Inflammatory macrophage (primary cell): ENCODE measurements around the gene FBLL1.
"Not testable (repeated sequence)": the region's sequence is repeated elsewhere in the genome, so short reads cannot be mapped to it uniquely, and the experiment has no call there.

Experiments used
- DNase-seq, 2 donors: peaks; one replicate each; pipeline ENCODE4 v3.0.0-alpha.2; 2020 to 2022

Gene FBLL1

DNA sequence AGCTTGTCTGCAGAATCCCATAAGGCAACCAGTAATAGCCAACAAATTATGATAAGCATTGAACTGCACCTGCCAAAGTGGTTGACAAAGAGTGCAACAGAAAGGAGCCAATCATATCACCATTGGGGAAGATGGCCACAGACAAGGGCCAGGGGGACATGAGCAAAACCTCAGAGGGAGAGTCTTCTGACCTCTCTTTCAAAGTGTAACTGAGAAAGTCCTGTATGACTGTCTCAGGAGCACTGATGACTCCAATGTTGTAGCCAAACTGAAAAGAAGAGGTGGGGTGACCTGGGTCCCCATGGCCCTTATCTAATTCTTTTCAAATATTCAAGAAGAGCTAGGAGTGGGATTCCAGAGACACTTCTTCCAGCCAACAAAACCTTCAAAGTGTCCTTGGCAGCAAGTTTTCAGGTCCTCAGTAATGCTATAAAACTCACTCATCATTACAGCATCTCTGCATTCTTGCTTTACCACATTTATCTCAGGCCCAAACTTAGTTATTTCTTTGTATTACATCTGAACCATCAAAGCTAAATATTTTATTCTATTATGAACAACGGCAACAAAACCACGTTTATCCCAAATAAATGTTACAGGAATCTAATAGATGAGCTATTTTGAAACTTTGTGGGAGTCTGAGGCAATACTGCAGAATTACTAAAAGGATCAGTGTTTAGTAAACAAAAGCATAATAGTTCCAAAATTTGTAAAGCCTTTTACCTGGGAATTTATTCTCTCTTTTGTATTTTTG is 24.4 kb downstream of the FBLL1 start:
- no peak for DNase-seq

DNA sequence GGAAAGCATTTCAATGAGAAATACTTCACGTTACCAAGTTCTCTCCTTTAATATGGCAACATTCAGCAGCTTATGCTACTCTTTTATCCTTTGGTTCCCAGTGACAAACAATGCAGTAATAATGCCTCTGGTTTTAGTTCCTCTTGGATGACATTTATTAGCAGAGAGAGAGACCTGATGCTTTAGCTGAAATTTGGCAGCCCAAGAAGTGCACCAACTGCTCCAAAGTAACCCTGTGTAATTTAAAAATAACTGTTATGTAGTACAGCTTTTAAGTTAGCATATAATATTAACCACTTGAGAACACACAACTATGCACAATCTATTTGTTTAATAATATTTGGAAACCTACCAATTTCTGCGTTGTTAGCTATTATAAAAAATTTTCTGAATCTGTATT is 28.3 kb downstream of the FBLL1 start:
- no peak for DNase-seq

DNA sequence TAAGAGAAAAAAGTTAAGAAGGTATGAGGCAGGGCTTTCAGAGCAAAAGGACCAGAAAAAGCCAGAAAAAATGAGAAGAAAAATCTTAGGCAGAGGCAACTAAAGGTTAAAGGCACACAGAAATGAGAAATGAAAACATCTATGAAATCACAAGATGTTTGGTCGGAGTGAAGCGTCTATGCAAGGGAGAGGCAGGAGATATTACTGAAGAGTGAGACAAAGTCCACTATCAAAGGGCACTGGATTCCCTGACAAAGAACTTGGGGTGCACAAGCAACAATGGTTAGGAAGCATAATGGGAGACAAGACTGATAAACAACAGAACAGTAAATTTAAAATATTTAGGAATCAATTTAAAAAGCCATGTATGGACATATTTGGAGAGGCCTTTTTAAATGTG is 33.2 kb downstream of the FBLL1 start:
- DNase-seq, result no peak

DNA sequence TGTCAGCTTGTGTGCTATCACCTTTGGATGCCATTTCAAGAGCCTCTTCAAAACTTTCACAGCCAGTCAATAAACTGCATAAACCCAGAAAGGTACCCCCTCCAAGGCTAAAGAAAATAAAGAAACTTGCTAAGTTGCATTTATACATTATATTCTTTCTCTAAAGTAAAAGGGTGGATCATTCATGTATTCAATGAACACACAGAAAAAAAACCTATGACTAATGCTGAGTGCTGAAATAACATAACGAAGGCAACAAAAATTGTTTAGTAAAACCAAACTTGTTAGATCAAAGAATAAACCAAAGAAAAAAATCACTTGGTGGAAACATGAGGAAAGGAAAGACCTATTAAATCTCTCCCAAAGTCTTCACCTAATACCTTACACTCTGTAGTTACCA is 34.9 kb downstream of the FBLL1 start:
- DNase-seq, result no peak

DNA sequence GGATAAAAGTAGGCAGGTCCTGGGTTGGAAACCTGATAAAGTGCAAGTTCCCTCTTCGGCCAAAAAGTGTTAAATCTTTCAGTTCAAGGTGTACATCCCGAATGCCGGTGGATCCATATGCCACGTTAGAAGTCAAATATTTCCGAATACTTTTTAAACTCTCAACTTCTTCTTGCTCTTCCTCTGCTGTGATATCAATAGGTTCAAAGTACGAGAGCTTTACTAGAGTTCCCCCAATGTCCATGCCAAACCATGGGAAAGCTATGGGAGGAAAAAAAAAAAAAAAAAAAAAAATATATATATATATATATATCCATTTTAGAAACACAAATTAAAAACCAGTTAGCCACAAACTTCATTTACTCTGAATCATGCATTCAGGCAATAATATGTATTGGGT is 39.6 kb downstream of the FBLL1 start:
- no peak for DNase-seq

DNA sequence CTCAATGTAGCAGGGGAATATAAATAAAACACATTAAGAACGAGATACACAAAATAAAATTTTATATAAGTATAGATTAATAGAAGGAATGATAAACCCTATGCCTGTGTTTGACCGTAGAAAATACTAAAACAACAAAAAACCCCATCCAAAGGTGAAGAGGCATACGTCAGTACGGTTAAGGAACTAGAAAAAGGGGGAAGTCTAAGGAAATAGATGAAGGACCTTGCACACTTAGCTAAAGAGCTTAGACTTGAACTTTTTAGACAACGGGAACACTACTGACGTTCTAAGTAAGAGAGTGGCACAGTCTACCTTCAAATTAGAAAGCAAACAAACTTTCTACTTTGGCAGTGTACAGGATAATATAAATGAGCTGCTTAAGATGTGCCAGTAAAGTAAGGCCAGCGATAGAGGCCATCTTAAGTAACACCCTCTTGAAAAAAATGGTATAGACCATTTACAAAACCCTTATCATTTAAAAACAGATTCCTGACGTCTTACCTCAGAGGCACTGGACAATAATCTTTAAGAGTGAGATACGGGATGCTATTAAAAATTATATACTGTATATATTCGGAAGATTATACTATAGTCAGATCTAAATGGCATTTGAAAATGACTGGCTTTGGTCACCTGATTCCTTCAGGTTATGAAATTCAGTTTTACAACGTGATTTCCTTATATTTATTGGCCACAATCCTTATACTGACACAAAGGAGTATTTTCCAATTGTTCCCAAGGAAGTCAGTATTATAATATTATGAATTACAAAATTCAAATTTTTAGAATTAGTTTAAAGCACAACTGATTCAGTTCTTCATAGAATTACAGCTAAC is 41.6 kb downstream of the FBLL1 start:
- no peak for DNase-seq

DNA sequence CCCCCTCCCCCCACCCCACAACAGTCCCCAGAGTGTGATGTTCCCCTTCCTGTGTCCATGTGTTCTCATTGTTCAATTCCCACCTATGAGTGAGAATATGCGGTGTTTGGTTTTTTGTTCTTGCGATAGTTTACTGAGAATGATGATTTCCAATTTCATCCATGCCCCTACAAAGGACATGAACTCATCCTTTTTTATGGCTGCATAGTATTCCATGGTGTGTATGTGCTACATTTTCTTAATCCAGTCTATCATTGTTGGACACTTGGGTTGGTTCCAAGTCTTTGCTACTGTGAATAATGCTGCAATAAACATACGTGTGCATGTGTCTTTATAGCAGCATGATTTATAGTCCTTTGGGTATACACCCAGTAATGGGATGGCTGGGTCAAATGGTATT is 44.6 kb downstream of the FBLL1 start:
- DNase-seq, result not testable (repeated sequence)

DNA sequence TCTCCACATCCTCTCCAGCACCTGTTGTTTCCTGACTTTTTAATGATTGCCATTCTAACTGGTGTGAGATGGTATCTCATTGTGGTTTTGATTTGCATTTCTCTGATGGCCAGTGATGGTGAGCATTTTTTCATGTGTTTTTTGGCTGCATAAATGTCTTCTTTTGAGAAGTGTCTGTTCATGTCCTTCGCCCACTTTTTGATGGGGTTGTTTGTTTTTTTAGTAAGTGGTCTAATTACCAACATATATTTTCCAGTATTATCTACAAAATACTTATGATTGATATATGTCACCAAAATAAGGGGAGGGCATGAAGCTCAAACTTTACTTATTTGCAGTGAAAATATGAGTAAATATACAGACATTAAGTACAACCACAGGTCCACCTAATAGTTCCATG is 45.1 kb downstream of the FBLL1 start:
- DNase-seq, result not testable (repeated sequence)

DNA sequence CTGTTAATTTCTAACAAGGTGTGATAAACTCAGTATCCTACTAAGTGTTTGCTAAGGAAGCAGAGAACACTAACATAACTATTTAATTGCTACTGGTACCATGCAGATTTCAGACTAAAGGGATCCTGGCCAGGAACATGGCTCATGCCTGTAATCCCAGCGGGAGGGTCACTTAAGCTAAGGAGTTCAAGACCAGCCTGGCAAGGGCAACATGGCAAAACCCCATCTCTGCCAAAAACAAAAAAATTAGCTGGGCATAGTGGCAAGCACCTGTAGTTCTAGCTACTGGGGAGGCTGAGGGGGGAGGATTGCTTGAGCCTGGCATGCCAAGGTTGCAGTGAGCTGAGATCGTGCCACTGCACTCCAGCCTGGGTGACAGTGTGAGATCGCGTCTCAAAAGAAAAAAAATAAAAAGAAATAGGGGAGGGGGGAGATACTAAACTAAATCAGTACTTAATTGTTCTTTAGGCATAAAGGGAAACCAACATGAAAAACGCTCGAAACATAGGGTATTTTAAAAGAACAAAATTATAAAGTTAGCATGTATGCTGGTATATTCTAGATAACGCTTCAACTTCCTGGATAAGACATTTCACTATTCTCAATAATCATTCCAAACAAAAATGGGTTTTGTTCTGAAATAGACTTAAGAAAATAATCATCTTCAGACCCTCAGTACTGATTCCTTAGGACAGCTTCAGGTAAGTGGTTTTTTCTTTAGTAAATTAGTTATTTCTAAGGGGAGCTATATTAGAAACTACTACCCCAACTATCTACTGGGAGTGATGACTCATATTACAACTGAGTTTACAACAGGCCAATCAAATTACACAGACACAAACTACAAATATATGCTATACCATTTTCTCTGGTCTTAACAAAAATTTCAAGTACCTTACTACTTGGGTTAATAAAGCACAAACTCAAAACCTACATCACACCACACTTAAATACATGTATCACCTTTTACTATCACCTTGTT is 46.6 kb downstream of the FBLL1 start:
- no peak for DNase-seq

DNA sequence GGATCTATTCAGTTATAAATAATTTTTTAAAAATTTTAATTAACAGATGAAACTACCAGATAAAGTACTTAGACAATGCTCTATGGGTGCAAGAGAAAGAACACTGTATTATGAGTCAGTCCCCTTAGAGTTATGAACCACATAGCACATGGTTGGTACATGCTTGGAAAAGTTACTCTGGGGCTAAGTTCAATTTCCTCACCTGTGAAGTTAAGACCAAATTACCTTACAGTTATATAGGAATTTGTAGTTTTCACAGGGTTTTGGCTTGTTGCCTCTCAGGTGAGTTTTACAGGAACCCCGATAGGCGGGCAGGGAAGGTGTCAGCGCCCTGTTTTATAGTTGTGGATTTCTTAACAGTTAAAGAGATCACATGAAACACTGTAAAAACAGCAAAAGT is 48.9 kb downstream of the FBLL1 start:
- no peak for DNase-seq

DNA sequence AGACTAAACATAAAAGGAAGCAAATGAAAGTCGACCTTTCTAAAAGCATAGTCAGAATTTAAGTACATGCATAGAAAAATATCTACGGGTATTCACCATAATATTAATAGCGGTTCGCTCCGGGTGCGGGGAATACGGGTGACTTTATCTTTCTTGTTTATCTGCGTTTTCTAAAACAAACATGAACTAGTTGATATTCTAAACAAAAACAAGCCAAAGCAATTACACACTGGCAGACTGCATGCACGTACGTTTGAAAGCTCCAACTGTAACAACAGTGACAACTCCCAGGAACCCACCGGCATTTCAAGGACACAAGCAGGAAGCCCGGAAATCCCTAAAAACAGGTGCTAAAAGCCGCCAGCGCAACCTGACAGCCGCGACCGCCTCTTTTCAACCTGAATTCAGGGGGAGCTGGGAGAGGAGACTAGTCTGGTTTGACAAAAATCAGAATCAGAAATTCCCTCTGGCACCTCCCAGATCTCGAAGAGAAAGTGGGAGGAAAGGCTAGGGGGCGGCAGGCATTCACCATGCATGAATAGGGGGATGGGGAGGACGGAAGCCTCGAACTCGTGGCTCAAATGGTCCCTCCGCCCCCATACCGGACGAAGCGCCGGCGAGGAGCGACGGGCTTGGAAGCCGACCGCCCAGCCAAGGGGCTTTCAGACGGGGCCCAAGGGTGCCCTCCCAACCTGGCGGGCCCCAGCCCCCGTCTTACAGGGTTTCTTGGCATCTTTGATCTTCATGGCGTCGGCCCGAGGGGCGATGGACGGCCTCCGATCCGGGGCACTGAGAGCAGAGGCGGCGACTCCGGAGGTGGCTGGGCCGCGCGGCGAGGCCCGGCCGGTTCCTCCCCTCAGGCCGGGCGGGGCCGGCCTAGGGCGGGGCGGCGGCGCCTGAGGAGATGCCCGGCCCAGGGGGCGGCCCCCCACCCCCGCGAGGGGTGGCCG is 49.7 kb downstream of the FBLL1 start, which contains the start of gene PANK3:
Gene PANK3 (minus strand): TSS at position 831 of the 950 bp plus-strand sequence. CDS start 85 bp downstream, at position 746.
- peak in 1 of 2 donors; percentile 92 for DNase-seq

DNA sequence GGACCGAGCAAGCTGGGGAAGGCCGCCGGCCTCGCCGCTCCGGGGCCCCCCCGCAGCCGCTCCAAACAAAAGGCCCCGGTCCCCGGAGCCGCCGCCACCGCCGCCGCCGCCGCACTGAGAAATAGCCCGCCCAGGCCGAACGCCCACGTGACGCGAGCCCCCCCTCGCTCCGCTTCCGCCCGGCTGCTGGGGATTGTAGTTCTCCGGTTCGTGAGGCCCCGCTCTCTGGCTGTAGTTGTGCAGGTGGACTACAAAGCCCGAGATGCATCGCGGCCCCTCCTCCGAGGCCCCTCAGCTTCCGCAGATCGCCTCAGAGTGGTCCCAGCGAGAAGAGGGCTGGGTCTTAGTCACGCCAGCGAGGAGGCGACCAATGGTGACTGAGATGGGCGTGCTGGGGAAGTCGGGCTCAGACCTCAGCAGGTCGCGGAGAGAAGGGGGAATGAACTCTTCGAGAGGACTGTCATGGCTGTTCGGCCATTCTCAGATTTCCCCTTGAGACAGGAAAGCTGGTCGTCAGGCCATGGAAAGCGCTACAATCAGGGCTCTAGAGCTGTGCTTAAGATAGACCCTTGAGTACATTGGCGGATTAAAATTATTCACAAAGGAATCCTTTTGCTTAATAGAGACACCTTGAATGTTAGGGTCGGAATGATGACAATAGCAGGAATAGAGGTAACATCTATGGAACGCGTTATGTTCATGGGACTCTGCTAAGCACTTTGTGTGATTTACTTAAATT is 50.6 kb downstream of the FBLL1 start:
- DNase-seq, result peak; percentile 98 to 99

DNA sequence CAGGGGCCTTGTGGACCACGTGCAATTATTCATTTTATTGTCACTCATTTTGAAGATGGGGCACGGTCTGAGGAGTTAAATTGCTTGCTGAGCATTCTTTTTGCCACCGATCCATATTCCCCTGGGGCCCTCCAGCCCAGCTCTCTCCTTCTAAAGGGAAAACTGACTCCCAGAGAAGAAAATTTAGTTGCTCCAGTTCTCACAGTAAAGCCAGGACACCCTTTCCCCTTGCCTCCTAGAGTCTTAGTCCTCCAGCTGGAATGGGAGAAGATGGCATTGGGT is 51.1 kb downstream of the FBLL1 start:
- DNase-seq, result no peak
